IMR-90 (cell line): Measurements from ENCODE around the gene NEK5. TPM values are rescaled to one million over a fixed set of nuclear protein-coding genes. Genes with fewer than 3 reads are reported as not detected.

Experiments
- ATAC-seq: fragments of 200-7000 bp; cut with Tn5 transposase; 2 replicates; pipeline ENCODE4 v1.9.1; 2020; ENCODE audit warnings: low read depth, mild to moderate bottlenecking, moderate library complexity
- BruUV-seq: library from RNA; stranded (reverse); fragments of 400-500 nt; replicated peaks from 2 replicates; lab custom pipeline; 2021; lab: Mats Ljungman, UMichigan
- CTCF ChIA-PET: fragments of 300-600 bp; formaldehyde crosslinking; extraction: SDS; loops from one replicate; lab custom pipeline; 2021; ENCODE audit warnings: antibody characterized with exemption; lab: Yijun Ruan, JAX
- POLR2A ChIA-PET: fragments of 300-600 bp; sonication (Branson Sonifier 250); formaldehyde crosslinking; loops from one replicate; lab custom pipeline; 2022; ENCODE audit warnings: antibody characterized with exemption; ENCODE audit not compliant: unreplicated experiment; lab: Charles Lee
- DNase-seq: peaks from one replicate; pipeline ENCODE4 v3.0.0; 2013
- H2AFZ ChIP-seq: replicated peaks from 2 replicates; pipeline ENCODE3; 2013; ENCODE audit warnings: low read length, mild to moderate bottlenecking; ENCODE audit not compliant: poor library complexity
- H2AK5ac ChIP-seq: 2 replicates; pipeline ENCODE4 v1.6.1; 2013; ENCODE audit warnings: low read depth, low read length, inconsistent platforms
- H2AK9ac ChIP-seq: replicated peaks from 2 replicates; pipeline ENCODE3; 2013; ENCODE audit warnings: mild to moderate bottlenecking, low read depth, low read length, moderate library complexity; ENCODE audit not compliant: poor library complexity
- H2BK120ac ChIP-seq: 2 replicates; pipeline ENCODE4 v1.6.1; 2013; ENCODE audit warnings: low read depth, low read length, inconsistent platforms
- H2BK15ac ChIP-seq: 3 replicates; pipeline ENCODE4 v1.6.1; 2013; ENCODE audit warnings: low read depth, low read length, inconsistent platforms
- H2BK20ac ChIP-seq: 2 replicates; pipeline ENCODE4 v1.6.1; 2013; ENCODE audit warnings: low read depth, mild to moderate bottlenecking, inconsistent platforms, low read length, moderate library complexity
- H2BK5ac ChIP-seq: 2 replicates; pipeline ENCODE4 v1.6.1; 2013; ENCODE audit warnings: mild to moderate bottlenecking, low read depth, low read length, inconsistent platforms; ENCODE audit not compliant: poor library complexity, severe bottlenecking
- H3K14ac ChIP-seq: replicated peaks from 2 replicates; pipeline ENCODE4 v1.6.1; 2013; ENCODE audit warnings: low read depth, low read length, inconsistent platforms
- H3K18ac ChIP-seq: 2 replicates; pipeline ENCODE4 v1.6.1; 2013; ENCODE audit warnings: low read depth, low read length, control low read depth
- H3K23ac ChIP-seq: 2 replicates; pipeline ENCODE4 v1.6.1; 2013; ENCODE audit warnings: low read depth, low read length, inconsistent platforms
- H3K27ac ChIP-seq: 2 replicates; pipeline ENCODE4 v1.5.1; 2013; ENCODE audit warnings: mild to moderate bottlenecking, control low read depth, low read length; ENCODE audit not compliant: insufficient read depth
- H3K27me3 ChIP-seq: 2 replicates; pipeline ENCODE4 v1.6.1; 2013; ENCODE audit warnings: low read length; ENCODE audit not compliant: control insufficient read depth, insufficient read depth
- H3K36me3 ChIP-seq: 2 replicates; pipeline ENCODE4 v1.6.1; 2013; ENCODE audit warnings: low read length, mixed read lengths; ENCODE audit not compliant: control insufficient read depth, insufficient read depth
- H3K4ac ChIP-seq: 2 replicates; pipeline ENCODE4 v1.6.1; 2013; ENCODE audit warnings: low read depth, low read length, inconsistent platforms
- H3K4me1 ChIP-seq: 2 replicates; pipeline ENCODE4 v1.6.1; 2013; ENCODE audit warnings: low read length, mixed read lengths; ENCODE audit not compliant: control insufficient read depth, insufficient read depth
- H3K4me2 ChIP-seq: 2 replicates; pipeline ENCODE4 v1.6.1; 2013; ENCODE audit warnings: low read depth, mild to moderate bottlenecking, control low read depth, low read length, moderate library complexity
- H3K4me3 ChIP-seq: 2 replicates; pipeline ENCODE4 v1.5.1; 2013; ENCODE audit warnings: low read depth, mild to moderate bottlenecking, control low read depth, low read length, moderate library complexity; ENCODE audit not compliant: insufficient read depth
- H3K56ac ChIP-seq: 2 replicates; pipeline ENCODE4 v1.6.1; 2013; ENCODE audit warnings: low read length, inconsistent platforms; ENCODE audit not compliant: insufficient read depth; ENCODE audit errors: extremely low read depth
- H3K79me1 ChIP-seq, 2 experiments: 2 replicates each; pipeline ENCODE4 v1.6.1; 2013; ENCODE audit warnings: low read length in 2 of 2, inconsistent platforms in 1 of 2, low read depth in 1 of 2
- H3K9ac ChIP-seq: 2 replicates; pipeline ENCODE4 v1.6.1; 2013; ENCODE audit warnings: low read depth, low read length, control low read depth
- H3K9me1 ChIP-seq: 2 replicates; pipeline ENCODE4 v1.6.1; 2013; ENCODE audit warnings: low read length, inconsistent platforms; ENCODE audit not compliant: insufficient read depth
- H3K9me3 ChIP-seq: 2 replicates; pipeline ENCODE4 v1.6.1; 2013; ENCODE audit warnings: low read length; ENCODE audit not compliant: control insufficient read depth, insufficient read depth
- H4K20me1 ChIP-seq: 2 replicates; pipeline ENCODE4 v1.6.1; 2013; ENCODE audit warnings: low read length, inconsistent platforms; ENCODE audit not compliant: insufficient read depth
- H4K5ac ChIP-seq: 2 replicates; pipeline ENCODE4 v1.6.1; 2013; ENCODE audit warnings: mild to moderate bottlenecking, low read depth, low read length, control low read depth
- H4K8ac ChIP-seq, 2 experiments: 2 replicates each; pipeline ENCODE4 v1.6.1; 2013; ENCODE audit warnings: low read depth in 2 of 2, low read length in 2 of 2, control low read depth in 1 of 2, inconsistent platforms in 1 of 2
- H4K91ac ChIP-seq: 2 replicates; pipeline ENCODE4 v1.6.1; 2013; ENCODE audit warnings: low read depth, low read length, inconsistent platforms; ENCODE audit not compliant: insufficient read depth
- BHLHE40 ChIP-seq: fragments of 150-350 bp; IDR thresholded peaks from 2 replicates; pipeline ENCODE4 v1.6.1; 2016; ENCODE audit warnings: mild to moderate bottlenecking, low read depth, low read length
- CEBPB ChIP-seq: IDR thresholded peaks from 2 replicates; pipeline ENCODE4 v1.6.1; 2012; ENCODE audit warnings: low read depth, low read length, improper control_type of control experiment
- CHD1 ChIP-seq: IDR thresholded peaks from 2 replicates; pipeline ENCODE4 v1.6.1; 2012; ENCODE audit warnings: low read depth, low read length, improper control_type of control experiment
- CTCF ChIP-seq: conservative IDR thresholded peaks from 2 replicates; pipeline ENCODE4 v1.5.1; 2012; ENCODE audit warnings: mild to moderate bottlenecking, low read depth, low read length, improper control_type of control experiment
- ELK1 ChIP-seq: fragments of 150-350 bp; IDR thresholded peaks from 2 replicates; pipeline ENCODE4 v1.6.1; 2016; ENCODE audit warnings: low read depth, mild to moderate bottlenecking, low read length, moderate library complexity, borderline replicate concordance
- FOS ChIP-seq: fragments of 150-350 bp; IDR thresholded peaks from 2 replicates; pipeline ENCODE4 v1.6.1; 2016; ENCODE audit warnings: low read depth, low read length
- MAFK ChIP-seq: IDR thresholded peaks from 2 replicates; pipeline ENCODE4 v1.6.1; 2012; ENCODE audit warnings: low read depth, low read length, improper control_type of control experiment
- MAZ ChIP-seq: IDR thresholded peaks from 2 replicates; pipeline ENCODE4 v1.6.1; 2012; ENCODE audit warnings: low read depth, mild to moderate bottlenecking, low read length, improper control_type of control experiment, moderate library complexity, borderline replicate concordance
- MXI1 ChIP-seq: IDR thresholded peaks from 2 replicates; pipeline ENCODE4 v1.6.1; 2012; ENCODE audit warnings: low read depth, mild to moderate bottlenecking, low read length, moderate library complexity, borderline replicate concordance
- NFE2L2 ChIP-seq: fragments of 150-350 bp; IDR thresholded peaks from 2 replicates; pipeline ENCODE4 v1.6.1; 2016; ENCODE audit warnings: low read depth, mild to moderate bottlenecking, low read length
- POLR2A ChIP-seq: IDR thresholded peaks from 2 replicates; pipeline ENCODE4 v1.6.1; 2012; ENCODE audit warnings: mild to moderate bottlenecking, low read depth, low read length
- RAD21 ChIP-seq: IDR thresholded peaks from 2 replicates; pipeline ENCODE4 v1.6.1; 2012; ENCODE audit warnings: low read length, improper control_type of control experiment
- RCOR1 ChIP-seq: IDR thresholded peaks from 2 replicates; pipeline ENCODE4 v1.6.1; 2012; ENCODE audit warnings: mild to moderate bottlenecking, low read length, improper control_type of control experiment; ENCODE audit not compliant: insufficient replicate concordance
- RFX5 ChIP-seq: IDR thresholded peaks from 2 replicates; pipeline ENCODE4 v1.8.0; 2012; ENCODE audit warnings: low read depth, mild to moderate bottlenecking, low read length, moderate library complexity
- SMC3 ChIP-seq: fragments of 150-350 bp; IDR thresholded peaks from 2 replicates; pipeline ENCODE4 v1.6.1; 2016; ENCODE audit warnings: low read depth, mild to moderate bottlenecking, antibody characterized with exemption, low read length, moderate library complexity
- USF2 ChIP-seq: fragments of 150-350 bp; IDR thresholded peaks from 2 replicates; pipeline ENCODE4 v1.6.1; 2017; ENCODE audit warnings: mild to moderate bottlenecking, antibody characterized with exemption, low read length, low read depth
- WGBS, 2 experiments: methylation state at CpG; one replicate each; pipeline versions ENCODE4 v1.1.5 to v1.1.7; 2013; ENCODE audit warnings: missing lambda C conversion rate in 2 of 2; ENCODE audit not compliant: insufficient read length in 1 of 2; ENCODE audit errors: extremely low coverage in 2 of 2; 5-methylcytosine and 5-hydroxymethylcytosine counted together
- dilution Hi-C: fragments of 300-500 bp; cut with HindIII; formaldehyde crosslinking; loops from one replicate; pipeline ENCODE4 v1.14.3; 2018; ENCODE audit warnings: low sequenced_read_pairs; ENCODE audit not compliant: unreplicated experiment
- in situ Hi-C: fragments of 300-500 bp; cut with MboI; formaldehyde crosslinking; loops from 3 replicates; pipeline ENCODE4 v1.14.3; 2019; ENCODE audit warnings: low sequenced_read_pairs, inconsistent platforms, mixed read lengths
- intact Hi-C: fragments of 100-400 bp; cut with micrococcal nuclease; formaldehyde crosslinking; loops from 2 replicates; pipeline ENCODE4 v1.10.0; 2022
- polyA plus RNA-seq, 3 experiments: library from polyadenylated mRNA; depleted of rRNA; stranded (reverse); fragments of >200 nt; gene quantifications; 2 replicates each; pipeline ENCODE4 v1.2.3, GENCODE V29; 2012; ENCODE audit warnings: low replicate concordance in 1 of 3
- total RNA-seq: library from RNA; depleted of rRNA; stranded (reverse); fragments of >200 nt; gene quantifications from 2 replicates; pipeline ENCODE4 v1.2.3, GENCODE V29; 2012

NEK5 gene
- total and polyA plus RNA-seq, 2 of the 4 experiments (the other 2 are of a cell fraction): not detected

GRCh38 chr13:52043675-52044074, 85.2 kb downstream of the NEK5 start:
- POLR2A ChIA-PET: no interaction called here
- no peaks in the 10 kb centered on the region for H3K36me3 ChIP-seq
- no peak overlapping the region for H2AK5ac ChIP-seq
- H3K4me1 ChIP-seq: no peaks in the 10 kb centered on the region
- H2AFZ ChIP-seq: no peak overlapping the region
- no peaks in the 10 kb centered on the region for H3K27me3 ChIP-seq
- no peak overlapping the region for H4K91ac ChIP-seq
- H3K4ac ChIP-seq: no peak overlapping the region
- H4K20me1 ChIP-seq: no peaks in the 10 kb centered on the region; the same call in 1 of the 2 replicates
- H3K9me3 ChIP-seq: no peaks in the 10 kb centered on the region
- CTCF ChIA-PET: no interaction called here
- DNase-seq (no peak), ATAC-seq (no peak)
- no peak overlapping the region for H4K5ac ChIP-seq
- no peak overlapping the region for H3K27ac ChIP-seq
- H3K79me1 ChIP-seq: no peaks in the 10 kb centered on the region
- no peak overlapping the region for H3K4me2 ChIP-seq
- no peak overlapping the region for H2BK20ac ChIP-seq
- TF ChIP-seq RFX5: no peak
- no peak for TF ChIP-seq CEBPB
- TF ChIP-seq ELK1: no peak
- no peak for TF ChIP-seq BHLHE40
- no peak for TF ChIP-seq USF2
- no peak for TF ChIP-seq POLR2A
- TF ChIP-seq CTCF: no peak
- no peak for TF ChIP-seq CHD1
- no peak for TF ChIP-seq RAD21
- TF ChIP-seq SMC3: no peak
- no peak for TF ChIP-seq FOS
- TF ChIP-seq MAFK: no peak
- no peak for TF ChIP-seq NFE2L2
- no peak for TF ChIP-seq RCOR1
- TF ChIP-seq MAZ: no peak
- TF ChIP-seq MXI1: no peak
- H3K9me1 ChIP-seq: no peaks in the 10 kb centered on the region
- no peak overlapping the region for H2BK120ac ChIP-seq
- dilution Hi-C loops (no loop called here), intact Hi-C loops (no loop called here), in situ Hi-C loops (no loop called here)
- BruUV-seq: no TSS peak
- no CpG with 5 or more reads among the region's 3 CpGs for WGBS, 2 experiments
- H2BK15ac ChIP-seq: no peak overlapping the region
- no peak overlapping the region for H3K4me3 ChIP-seq
- H3K9ac ChIP-seq: no peak overlapping the region
- H3K23ac ChIP-seq: no peak overlapping the region
- no peak overlapping the region for H4K8ac ChIP-seq
- H2AK9ac ChIP-seq: no peak overlapping the region
- no peak overlapping the region for H3K14ac ChIP-seq
- H3K56ac ChIP-seq: no peak overlapping the region
- no peak overlapping the region for H2BK5ac ChIP-seq
- H3K18ac ChIP-seq: no peak overlapping the region
